GM12801 (cell line): ENCODE data around the gene PGRMC1.

Source experiments
- TF ChIP-seq, protein P1 (sequence below): IDR thresholded peaks from one replicate; pipeline ENCODE4 v1.5.1; 2011; ENCODE audit warnings: control low read depth; ENCODE audit not compliant: insufficient read length; ENCODE audit errors: extremely low read depth

Gene PGRMC1

DNA sequence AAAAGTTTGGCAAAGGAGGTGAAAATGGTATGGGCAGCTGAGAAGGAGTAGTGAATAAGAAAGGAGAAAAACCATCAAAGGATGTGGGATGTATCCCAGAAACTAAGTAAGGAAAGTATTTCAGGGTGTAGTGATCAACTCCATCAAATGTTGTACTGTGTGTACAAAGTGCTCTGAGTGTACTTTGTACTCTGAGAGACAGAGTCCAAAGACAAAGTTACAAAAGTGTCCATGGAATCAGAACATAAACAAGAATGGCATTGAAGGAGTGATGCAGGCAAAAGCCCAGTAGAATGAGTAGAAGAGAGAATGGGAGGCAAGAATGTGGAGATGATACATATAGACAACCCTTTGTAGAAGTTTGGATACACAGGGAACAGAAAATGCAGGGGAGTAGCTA lies 12.3 kb upstream of the PGRMC1 start:
- TF ChIP-seq, protein P1, sequence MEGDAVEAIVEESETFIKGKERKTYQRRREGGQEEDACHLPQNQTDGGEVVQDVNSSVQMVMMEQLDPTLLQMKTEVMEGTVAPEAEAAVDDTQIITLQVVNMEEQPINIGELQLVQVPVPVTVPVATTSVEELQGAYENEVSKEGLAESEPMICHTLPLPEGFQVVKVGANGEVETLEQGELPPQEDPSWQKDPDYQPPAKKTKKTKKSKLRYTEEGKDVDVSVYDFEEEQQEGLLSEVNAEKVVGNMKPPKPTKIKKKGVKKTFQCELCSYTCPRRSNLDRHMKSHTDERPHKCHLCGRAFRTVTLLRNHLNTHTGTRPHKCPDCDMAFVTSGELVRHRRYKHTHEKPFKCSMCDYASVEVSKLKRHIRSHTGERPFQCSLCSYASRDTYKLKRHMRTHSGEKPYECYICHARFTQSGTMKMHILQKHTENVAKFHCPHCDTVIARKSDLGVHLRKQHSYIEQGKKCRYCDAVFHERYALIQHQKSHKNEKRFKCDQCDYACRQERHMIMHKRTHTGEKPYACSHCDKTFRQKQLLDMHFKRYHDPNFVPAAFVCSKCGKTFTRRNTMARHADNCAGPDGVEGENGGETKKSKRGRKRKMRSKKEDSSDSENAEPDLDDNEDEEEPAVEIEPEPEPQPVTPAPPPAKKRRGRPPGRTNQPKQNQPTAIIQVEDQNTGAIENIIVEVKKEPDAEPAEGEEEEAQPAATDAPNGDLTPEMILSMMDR = no peak

DNA sequence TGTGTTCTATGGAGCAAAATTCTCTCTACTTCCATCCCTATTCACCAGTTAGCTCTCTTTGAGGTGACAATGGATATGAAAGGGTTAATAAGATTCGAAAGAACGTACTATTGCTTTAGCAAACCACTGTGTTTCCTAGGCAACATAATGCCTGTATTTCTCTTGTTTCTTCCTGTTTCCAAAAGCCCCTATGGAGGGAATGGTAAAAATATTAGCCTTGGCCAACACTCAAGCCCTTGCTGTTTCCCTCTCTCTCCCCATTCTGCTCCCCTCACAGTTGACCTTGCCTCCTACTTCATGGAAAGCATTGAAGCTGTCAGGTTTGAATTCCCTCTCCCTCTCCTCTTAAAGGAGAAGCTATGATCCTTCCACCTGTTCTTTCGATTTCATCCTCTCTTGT lies 9.6 kb upstream of the PGRMC1 start:
- TF ChIP-seq, protein P1 = no peak

DNA sequence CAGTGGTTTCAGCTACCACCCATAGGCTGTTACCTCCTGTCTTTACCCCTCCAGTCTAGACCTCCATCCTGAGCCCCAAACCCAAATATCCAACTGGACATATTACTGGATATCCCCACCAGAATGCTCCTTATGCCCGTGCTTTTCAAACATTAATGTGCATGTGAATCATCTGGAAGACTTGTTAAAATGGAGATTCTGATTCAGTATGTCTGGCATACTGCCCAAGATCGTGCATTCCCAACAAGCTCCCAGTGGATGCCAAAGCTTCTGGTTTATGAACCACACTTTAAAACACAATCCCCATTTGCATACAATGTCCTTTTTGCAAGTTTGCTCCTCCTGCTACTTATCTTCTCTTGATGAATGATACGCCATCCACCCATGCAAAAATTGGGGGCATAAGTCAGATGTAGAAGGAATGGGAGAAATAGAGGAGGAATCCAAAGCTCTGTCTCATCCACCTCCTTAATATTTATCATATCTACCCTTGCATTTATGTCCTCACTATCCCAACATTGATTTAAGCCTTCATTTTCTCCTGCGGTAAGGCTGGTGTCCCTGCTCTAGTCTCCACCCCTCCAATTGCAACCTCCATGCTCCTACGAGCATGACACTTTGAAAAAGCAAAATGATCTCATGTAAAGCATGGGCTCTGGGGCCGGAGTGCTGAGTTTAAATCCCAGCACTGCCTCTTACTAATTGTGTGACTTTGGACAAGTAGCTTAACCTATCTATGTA lies 7.4 kb upstream of the PGRMC1 start:
- TF ChIP-seq, protein P1 = no peak

DNA sequence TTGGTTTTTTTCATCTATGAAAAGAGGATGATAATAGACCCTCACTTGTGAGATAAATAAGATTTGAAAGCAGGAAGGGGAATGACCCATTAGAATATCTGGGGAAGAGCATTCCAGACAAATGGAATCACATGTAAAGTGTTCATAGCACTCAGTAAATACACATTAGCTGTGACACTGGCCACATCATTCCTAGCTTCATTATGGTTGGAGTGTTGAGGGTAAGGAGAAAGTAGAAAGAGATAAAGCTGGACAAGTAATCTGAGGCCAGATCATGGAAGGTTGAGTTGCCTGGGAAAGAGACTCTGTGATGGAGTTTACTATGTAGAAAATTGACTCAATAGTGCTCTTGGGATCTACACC lies 6.9 kb upstream of the PGRMC1 start:
- TF ChIP-seq, protein P1 = no peak

DNA sequence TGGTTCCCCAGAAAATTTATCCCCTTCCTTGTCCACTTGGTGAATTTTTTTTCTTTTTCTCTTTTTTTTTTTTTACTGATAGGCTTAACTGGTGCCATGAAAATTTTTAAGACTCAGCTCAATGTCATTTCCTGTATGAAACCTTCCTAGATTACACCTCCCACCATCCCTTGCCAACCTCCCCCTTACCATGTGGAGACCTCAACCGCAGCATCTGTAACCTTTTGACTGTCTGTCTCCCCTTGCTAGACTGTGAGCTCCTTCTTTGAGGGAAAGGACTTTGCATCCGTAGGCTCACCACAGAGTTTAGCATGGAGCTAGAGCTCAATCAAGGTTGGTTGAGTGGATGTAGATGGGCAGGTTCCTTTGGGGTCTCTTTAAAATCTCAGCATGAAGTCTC lies 5.2 kb upstream of the PGRMC1 start:
- TF ChIP-seq, protein P1 = no peak

DNA sequence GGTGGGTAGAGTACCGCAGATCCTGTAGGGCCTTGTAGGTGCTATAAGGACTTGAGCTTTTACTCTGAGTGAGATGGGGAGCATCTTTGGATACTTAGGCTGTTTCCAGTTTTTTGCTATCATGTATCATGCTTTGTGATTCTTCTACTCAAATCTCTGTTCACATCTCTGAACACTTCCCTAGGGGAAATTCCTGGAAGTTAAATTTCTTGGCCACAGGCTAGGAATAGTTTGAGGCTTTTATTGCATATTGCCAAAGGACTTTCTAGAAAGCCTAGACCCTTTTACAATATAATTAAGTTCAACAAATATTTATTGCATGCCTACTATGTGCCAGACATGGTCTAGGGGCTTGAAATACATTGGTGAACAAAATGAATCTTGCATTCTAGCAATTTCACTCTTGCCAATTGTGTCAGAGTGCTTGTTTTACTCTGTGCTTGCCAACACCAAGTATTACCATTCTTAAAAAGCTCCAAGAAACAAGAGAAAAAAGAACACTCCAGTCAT lies 4.1 kb upstream of the PGRMC1 start:
- TF ChIP-seq, protein P1 = no peak

DNA sequence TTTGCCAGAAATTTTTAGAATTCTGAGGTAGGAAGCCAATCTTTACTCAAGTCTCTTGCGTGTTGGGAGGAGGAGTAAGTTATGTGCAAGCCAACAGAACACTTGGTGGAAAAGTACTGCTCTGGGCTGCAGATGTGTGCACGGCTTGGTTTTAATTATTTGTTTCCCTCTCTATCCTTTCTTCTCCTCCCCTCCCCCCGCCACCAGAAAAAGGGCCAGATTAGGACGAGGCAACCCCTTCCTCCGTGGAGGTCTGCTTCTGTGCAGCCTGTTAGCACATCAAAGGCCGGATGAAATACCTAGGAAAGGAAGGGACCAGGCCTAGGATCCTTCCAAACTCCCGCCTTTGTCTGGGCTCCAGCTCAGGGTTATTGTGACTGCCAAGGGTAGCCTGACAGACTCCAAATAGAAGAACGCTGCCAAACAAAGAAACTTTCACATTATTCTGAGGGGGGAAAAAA lies 1.0 kb upstream of the PGRMC1 start:
- TF ChIP-seq, protein P1 = no peak
